Osteoblast (primary cell): ENCODE data around the gene POU2F1. TPM values are rescaled to one million over a fixed set of nuclear protein-coding genes. Genes with fewer than 3 reads are reported as not detected.

ENCODE experiments used
- DNase-seq: peaks from one replicate; pipeline ENCODE4 v3.0.0; 2011; ENCODE audit warnings: low spot score, mixed read lengths; ENCODE audit not compliant: insufficient read length; ENCODE audit errors: missing footprints
- H2AFZ ChIP-seq: 2 replicates; pipeline ENCODE4 v1.6.0; 2011; ENCODE audit warnings: mild to moderate bottlenecking, low read length
- H3K27ac ChIP-seq: 2 replicates; pipeline ENCODE4 v1.5.1; 2011; ENCODE audit warnings: mild to moderate bottlenecking, low read depth, low read length, moderate library complexity
- H3K27me3 ChIP-seq: 2 replicates; pipeline ENCODE4 v1.6.0; 2012; ENCODE audit warnings: mild to moderate bottlenecking, control low read depth, inconsistent platforms, low read length, moderate library complexity; ENCODE audit not compliant: insufficient read depth
- H3K36me3 ChIP-seq: 2 replicates; pipeline ENCODE4 v1.5.1; 2011; ENCODE audit warnings: mild to moderate bottlenecking, low read length, control low read depth, moderate library complexity; ENCODE audit not compliant: insufficient read depth
- H3K4me1 ChIP-seq: 2 replicates; pipeline ENCODE4 v1.5.1; 2011; ENCODE audit warnings: mild to moderate bottlenecking, low read length, control low read depth, moderate library complexity; ENCODE audit not compliant: insufficient read depth
- H3K4me2 ChIP-seq: 2 replicates; pipeline ENCODE4 v1.6.0; 2011; ENCODE audit warnings: mild to moderate bottlenecking, low read length; ENCODE audit not compliant: insufficient read depth
- H3K4me3 ChIP-seq: fragments of 200-600 bp; sonication (generic); 3 replicates; pipeline ENCODE4 v1.5.1; 2012; ENCODE audit warnings: mild to moderate bottlenecking, low read length, inconsistent platforms; ENCODE audit not compliant: insufficient read depth
- H3K79me2 ChIP-seq: 2 replicates; pipeline ENCODE4 v1.6.0; 2012; ENCODE audit warnings: mild to moderate bottlenecking, low read length, control low read depth, inconsistent platforms; ENCODE audit not compliant: insufficient read depth
- H3K9me3 ChIP-seq: 2 replicates; pipeline ENCODE4 v1.5.1; 2011; ENCODE audit warnings: low read depth, low read length, control low read depth
- H4K20me1 ChIP-seq: 2 replicates; pipeline ENCODE4 v1.6.0; 2012; ENCODE audit warnings: mild to moderate bottlenecking, low read length, control low read depth; ENCODE audit not compliant: insufficient read depth
- CTCF ChIP-seq: IDR thresholded peaks from 2 replicates; pipeline ENCODE4 v1.5.1; 2011; ENCODE audit warnings: mild to moderate bottlenecking, low read depth, low read length, moderate library complexity; ENCODE audit errors: extremely low read depth
- total RNA-seq: library from RNA; depleted of rRNA; stranded (reverse); fragments of >200 nt; gene quantifications from 2 replicates; pipeline ENCODE4 v1.2.3, GENCODE V29; 2012

POU2F1 gene
- total RNA-seq, 1 donor = 11.6 TPM

- Histone ChIP-seq H4K20me1 (no peaks in the 10 kb centered on the region), H3K36me3 (no peaks in the 10 kb centered on the region), H3K27me3 (no peaks in the 10 kb centered on the region), H2AFZ (no peak overlapping the region), H3K9me3 (no peaks in the 10 kb centered on the region), H3K79me2 (no peaks in the 10 kb centered on the region), H3K4me3 (no peak overlapping the region), H3K4me2 (no peak overlapping the region), H3K4me1 (no peaks in the 10 kb centered on the region), H3K27ac (no peak overlapping the region)
- TF ChIP-seq CTCF = no peak
- DNase-seq = no peak
Observed at GRCh38 chr1:167457936-167458584, 237.4 kb downstream of the POU2F1 start.

GRCh38 chr1:167460836-167461235, 240.2 kb downstream of the POU2F1 start:
- H3K9me3 ChIP-seq = no peaks in the 10 kb centered on the region
- no peak overlapping the region for H3K4me3 ChIP-seq
- no peak overlapping the region for H2AFZ ChIP-seq
- H3K4me2 ChIP-seq = no peak overlapping the region
- peaks cover 11% of the 10 kb centered on the region for H3K27me3 ChIP-seq
- H4K20me1 ChIP-seq = no peaks in the 10 kb centered on the region
- no peak for DNase-seq
- H3K79me2 ChIP-seq = no peaks in the 10 kb centered on the region
- no peaks in the 10 kb centered on the region for H3K4me1 ChIP-seq
- no peaks in the 10 kb centered on the region for H3K36me3 ChIP-seq
- TF ChIP-seq CTCF = no peak
- no peak overlapping the region for H3K27ac ChIP-seq

GRCh38 chr1:167462341-167462740, 241.7 kb downstream of the POU2F1 start:
- no peak for TF ChIP-seq CTCF
- DNase-seq = no peak
- H3K4me2 ChIP-seq = no peak overlapping the region
- H2AFZ ChIP-seq = no peak overlapping the region
- no peaks in the 10 kb centered on the region for H3K79me2 ChIP-seq
- H4K20me1 ChIP-seq = no peaks in the 10 kb centered on the region
- H3K9me3 ChIP-seq = no peaks in the 10 kb centered on the region
- no peak overlapping the region for H3K27ac ChIP-seq
- H3K36me3 ChIP-seq = no peaks in the 10 kb centered on the region
- no peak overlapping the region for H3K4me3 ChIP-seq
- no peaks in the 10 kb centered on the region for H3K4me1 ChIP-seq
- H3K27me3 ChIP-seq = peaks cover 11% of the 10 kb centered on the region

GRCh38 chr1:167463080-167463479, 242.4 kb downstream of the POU2F1 start:
- Histone ChIP-seq H3K27me3 (peaks cover 11% of the 10 kb centered on the region), H3K4me2 (no peak overlapping the region), H3K4me3 (no peak overlapping the region), H3K36me3 (no peaks in the 10 kb centered on the region), H2AFZ (no peak overlapping the region), H3K9me3 (no peaks in the 10 kb centered on the region), H3K4me1 (no peaks in the 10 kb centered on the region), H4K20me1 (no peaks in the 10 kb centered on the region), H3K79me2 (no peaks in the 10 kb centered on the region), H3K27ac (no peak overlapping the region)
- no peak for DNase-seq
- TF ChIP-seq CTCF = no peak
